Smooth muscle cell (in vitro differentiated cells): ENCODE data around the gene ABHD16A. TPM values are rescaled to one million over a fixed set of nuclear protein-coding genes. Genes with fewer than 3 reads are reported as not detected.

Experiments
- DNase-seq: peaks from one replicate; lab custom pipeline; 2025; ENCODE audit not compliant: unreplicated experiment; lab: John Stamatoyannopoulos, UW
- H2AFZ ChIP-seq: fragments of 200-600 bp; sonication (generic); 2 replicates; pipeline ENCODE4 v1.6.0; 2016; ENCODE audit warnings: antibody characterized with exemption, low read depth, mild to moderate bottlenecking
- H3F3A ChIP-seq: fragments of 200-600 bp; sonication (generic); 2 replicates; pipeline ENCODE4 v1.6.0; 2017; ENCODE audit warnings: antibody characterized with exemption, low read depth
- H3K27ac ChIP-seq: fragments of 200-600 bp; sonication (generic); 2 replicates; pipeline ENCODE4 v1.5.1; 2016; ENCODE audit warnings: low read depth, mild to moderate bottlenecking
- H3K27me3 ChIP-seq: fragments of 200-600 bp; sonication (generic); 2 replicates; pipeline ENCODE4 v1.6.1; 2016; ENCODE audit warnings: low read depth, mild to moderate bottlenecking
- H3K36me3 ChIP-seq: fragments of 200-600 bp; sonication (generic); 2 replicates; pipeline ENCODE4 v1.5.1; 2016; ENCODE audit warnings: low read depth
- H3K4me1 ChIP-seq: fragments of 200-600 bp; sonication (generic); 2 replicates; pipeline ENCODE4 v1.5.1; 2016; ENCODE audit warnings: low read depth
- H3K4me2 ChIP-seq: fragments of 200-600 bp; sonication (generic); 2 replicates; pipeline ENCODE4 v1.6.0; 2016; ENCODE audit warnings: mild to moderate bottlenecking
- H3K4me3 ChIP-seq: fragments of 200-600 bp; sonication (generic); 2 replicates; pipeline ENCODE4 v1.5.1; 2016; ENCODE audit warnings: mild to moderate bottlenecking
- H3K79me2 ChIP-seq: fragments of 200-600 bp; sonication (generic); 2 replicates; pipeline ENCODE4 v1.6.0; 2016; ENCODE audit warnings: low read depth, mild to moderate bottlenecking
- H3K9ac ChIP-seq: fragments of 200-600 bp; sonication (generic); 2 replicates; pipeline ENCODE4 v1.6.0; 2016; ENCODE audit warnings: low read depth
- H3K9me3 ChIP-seq: fragments of 200-600 bp; sonication (generic); replicated peaks from 2 replicates; pipeline ENCODE4 v1.5.1; 2016; ENCODE audit warnings: low read depth
- H4K20me1 ChIP-seq: fragments of 200-600 bp; sonication (generic); 2 replicates; pipeline ENCODE4 v1.6.0; 2016; ENCODE audit warnings: low read depth
- WGBS: methylation state at CpG from one replicate; pipeline ENCODE4 v1.1.7; 2016; ENCODE audit warnings: low lambda C conversion rate; 5-methylcytosine and 5-hydroxymethylcytosine counted together
- polyA plus RNA-seq: library from polyadenylated mRNA; unstranded; fragments of >200 nt; fragmentation: Nextera tagmentation; extraction: Ambion mirVana; gene quantifications from 2 replicates; pipeline ENCODE4 v1.2.1, GENCODE V29; 2016
- total RNA-seq: library from RNA; depleted of rRNA; stranded (reverse); fragments of >200 nt; gene quantifications from 2 replicates; pipeline ENCODE4 v1.2.3, GENCODE V29; 2014
- TF ChIP-seq, protein P1 (sequence below): fragments of 200-600 bp; sonication (generic); IDR thresholded peaks from 2 replicates; pipeline ENCODE4 v1.5.1; 2017; ENCODE audit warnings: borderline replicate concordance, mild to moderate bottlenecking, antibody characterized with exemption; ENCODE audit not compliant: insufficient read depth, poor library complexity, severe bottlenecking

The ABHD16A gene
- total and polyA plus RNA-seq, 2 experiments from 2014 or later: 24.9 to 39.9 TPM

DNA sequence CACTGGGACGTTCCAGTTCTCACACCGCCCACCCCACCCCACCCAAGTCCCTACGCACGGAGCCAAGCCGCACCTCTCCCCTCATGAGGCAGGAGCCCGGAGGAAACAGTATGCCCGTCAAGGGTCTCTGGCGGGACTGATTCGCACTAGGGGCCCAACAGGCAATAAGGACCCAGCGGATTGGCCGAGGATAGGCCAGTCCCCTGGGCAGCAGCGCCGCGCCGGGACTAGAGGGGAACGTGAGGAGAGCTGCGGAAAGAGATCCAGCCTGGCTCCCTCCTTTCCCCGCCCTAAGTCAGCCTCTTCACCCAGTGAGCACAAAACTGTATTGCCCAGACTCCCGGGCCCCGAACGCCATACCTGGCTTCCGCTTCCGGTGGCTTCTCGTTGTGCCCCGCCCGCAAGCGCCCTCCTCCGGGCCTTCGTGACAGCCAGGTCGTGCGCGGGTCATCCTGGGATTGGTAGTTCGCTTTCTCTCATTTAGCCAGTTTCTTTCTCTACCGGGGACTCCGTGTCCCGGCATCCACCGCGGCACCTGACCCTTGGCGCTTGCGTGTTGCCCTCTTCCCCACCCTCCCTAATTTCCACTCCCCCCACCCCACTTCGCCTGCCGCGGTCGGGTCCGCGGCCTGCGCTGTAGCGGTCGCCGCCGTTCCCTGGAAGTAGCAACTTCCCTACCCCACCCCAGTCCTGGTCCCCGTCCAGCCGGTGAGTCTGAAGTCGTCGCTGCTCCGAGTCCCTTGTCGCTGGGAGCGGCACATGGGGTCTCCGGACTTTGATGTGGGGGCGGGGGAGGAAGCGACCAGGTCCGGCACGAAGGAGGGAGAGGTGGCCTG, 37.4 kb downstream of the ABHD16A start, which contains the start of gene CSNK2B:
TSS of gene CSNK2B (plus strand) at position 580 of the 836 bp plus-strand sequence. CDS start 752 bp downstream, outside the sequence.
- Histone ChIP-seq H3K27me3 (no peaks in the 10 kb centered on the region), H2AFZ (peak within 1 kb of the TSS; percentile 57), H3K79me2 (peaks cover 40% of the 10 kb centered on the region), H3K36me3 (no peaks in the 10 kb centered on the region), H4K20me1 (peaks cover 3% of the 10 kb centered on the region), H3K4me3 (peak within 1 kb of the TSS; percentile 99), H3K9ac (peak within 1 kb of the TSS; percentile 96), H3K9me3 (no peaks in the 10 kb centered on the region), H3K4me2 (peak within 1 kb of the TSS; percentile 93), H3K4me1 (peaks cover 17% of the 10 kb centered on the region), H3F3A (peaks cover 12% of the 10 kb centered on the region), H3K27ac (peak within 1 kb of the TSS; percentile 89)
- WGBS: under 1% methylated on average over 48 of the region's 63 CpGs
- TF ChIP-seq, protein P1, sequence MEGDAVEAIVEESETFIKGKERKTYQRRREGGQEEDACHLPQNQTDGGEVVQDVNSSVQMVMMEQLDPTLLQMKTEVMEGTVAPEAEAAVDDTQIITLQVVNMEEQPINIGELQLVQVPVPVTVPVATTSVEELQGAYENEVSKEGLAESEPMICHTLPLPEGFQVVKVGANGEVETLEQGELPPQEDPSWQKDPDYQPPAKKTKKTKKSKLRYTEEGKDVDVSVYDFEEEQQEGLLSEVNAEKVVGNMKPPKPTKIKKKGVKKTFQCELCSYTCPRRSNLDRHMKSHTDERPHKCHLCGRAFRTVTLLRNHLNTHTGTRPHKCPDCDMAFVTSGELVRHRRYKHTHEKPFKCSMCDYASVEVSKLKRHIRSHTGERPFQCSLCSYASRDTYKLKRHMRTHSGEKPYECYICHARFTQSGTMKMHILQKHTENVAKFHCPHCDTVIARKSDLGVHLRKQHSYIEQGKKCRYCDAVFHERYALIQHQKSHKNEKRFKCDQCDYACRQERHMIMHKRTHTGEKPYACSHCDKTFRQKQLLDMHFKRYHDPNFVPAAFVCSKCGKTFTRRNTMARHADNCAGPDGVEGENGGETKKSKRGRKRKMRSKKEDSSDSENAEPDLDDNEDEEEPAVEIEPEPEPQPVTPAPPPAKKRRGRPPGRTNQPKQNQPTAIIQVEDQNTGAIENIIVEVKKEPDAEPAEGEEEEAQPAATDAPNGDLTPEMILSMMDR: no peak
- DNase-seq: peak; percentile 88

DNA sequence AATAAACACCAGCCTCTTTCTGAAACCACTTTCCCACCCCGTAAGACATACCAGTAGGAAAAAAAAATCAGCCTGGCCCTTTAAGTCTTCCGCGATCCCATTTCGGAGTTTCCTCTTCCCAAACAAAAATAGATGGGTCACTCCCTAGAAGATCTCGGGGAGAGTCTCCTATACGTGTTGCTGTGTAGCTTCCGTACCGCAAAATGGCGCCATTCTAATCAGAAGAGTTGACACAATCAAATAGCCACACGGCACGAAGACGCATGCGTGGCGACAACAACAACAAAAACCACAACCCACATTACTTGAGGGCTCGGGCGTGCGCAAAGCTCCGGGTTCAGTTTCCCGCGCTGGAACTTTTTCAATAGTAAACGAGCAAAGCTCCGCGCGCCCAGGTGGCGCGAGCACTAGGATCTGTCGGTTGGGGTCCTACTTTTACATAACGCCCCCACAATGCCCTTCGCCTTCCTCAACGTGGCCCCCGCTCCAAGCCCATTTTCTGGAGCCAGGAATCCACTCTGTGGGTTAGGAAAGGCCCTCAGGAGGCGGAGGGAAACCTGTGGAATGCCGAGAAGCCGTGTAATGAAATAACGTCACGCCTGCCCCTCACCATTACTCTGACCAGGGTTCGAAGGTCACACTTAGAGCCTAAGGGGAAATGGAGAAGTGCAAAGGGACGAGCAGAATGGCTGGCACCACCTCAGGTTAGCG, 38.2 kb downstream of the ABHD16A start, which contains the start of gene GPANK1:
TSS of gene GPANK1 (minus strand) at position 208 of the 711 bp plus-strand sequence. CDS start 519 bp downstream, outside the sequence.
- H3K36me3 ChIP-seq: no peaks in the 10 kb centered on the region

DNA sequence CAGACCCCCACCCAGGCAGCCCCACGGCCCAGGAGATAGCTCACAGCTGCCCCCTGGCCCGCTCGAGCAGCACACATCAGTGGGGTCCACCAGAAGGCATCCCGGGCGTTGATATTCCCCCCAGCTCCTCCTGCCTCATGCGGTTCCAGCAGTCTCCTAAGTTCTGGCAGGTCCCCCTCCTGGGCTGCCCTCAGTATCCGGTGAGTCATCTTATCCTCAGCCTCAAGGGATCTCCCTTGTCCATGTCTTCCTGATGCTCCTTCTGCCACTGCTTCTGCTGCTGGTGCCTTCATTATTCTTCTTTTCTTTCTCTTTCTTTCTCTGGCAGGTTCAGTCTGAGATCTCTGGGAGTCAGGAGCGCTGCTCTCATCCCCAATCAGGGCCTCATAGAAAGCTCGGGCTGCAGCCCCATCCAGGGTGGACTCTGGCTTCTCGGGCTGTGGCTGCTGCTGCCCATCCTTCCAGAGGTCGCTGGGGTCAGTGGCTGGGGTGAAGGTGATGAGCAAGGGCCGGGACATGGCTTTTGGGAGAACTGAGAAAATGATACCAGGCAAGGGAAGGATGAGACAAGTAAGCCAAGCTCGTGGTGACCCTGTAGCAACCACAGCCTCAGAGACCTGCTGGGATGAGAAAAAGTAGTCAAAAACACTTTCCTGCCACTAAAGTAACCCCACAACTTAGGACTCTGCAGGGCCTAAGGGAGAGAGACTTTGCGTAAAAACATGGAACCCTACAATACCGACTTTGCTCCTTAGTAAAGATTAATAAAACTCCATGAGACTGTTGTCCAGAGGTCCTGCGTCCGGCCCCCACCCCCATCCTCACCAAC, 38.9 kb downstream of the ABHD16A start:
- 39% methylated on average over 17 of the region's 17 CpGs for WGBS
- Histone ChIP-seq H3K4me2 (peak overlapping the region; percentile 93), H3K9ac (peak overlapping the region; percentile 84), H3K4me3 (peak overlapping the region; percentile 99), H3K9me3 (no peaks in the 10 kb centered on the region), H2AFZ (no peak overlapping the region), H3K79me2 (peaks cover 49% of the 10 kb centered on the region), H3K27ac (peak overlapping the region; percentile 89), H3K4me1 (peaks cover 24% of the 10 kb centered on the region), H4K20me1 (peaks cover 7% of the 10 kb centered on the region), H3K27me3 (no peaks in the 10 kb centered on the region), H3F3A (peaks cover 12% of the 10 kb centered on the region), H3K36me3 (no peaks in the 10 kb centered on the region)
- DNase-seq: no peak
- TF ChIP-seq, protein P1: no peak

More for the DNA sequence above, 38.2 kb downstream of the ABHD16A start, which contains the start of gene GPANK1:
- Histone ChIP-seq H4K20me1 (peaks cover 3% of the 10 kb centered on the region), H3F3A (peaks cover 12% of the 10 kb centered on the region), H3K9ac (peak within 1 kb of the TSS; percentile 96), H3K4me2 (peak within 1 kb of the TSS; percentile 93), H3K27me3 (no peaks in the 10 kb centered on the region), H2AFZ (peak within 1 kb of the TSS; percentile 57), H3K4me3 (peak within 1 kb of the TSS; percentile 99), H3K79me2 (peaks cover 44% of the 10 kb centered on the region), H3K27ac (peak within 1 kb of the TSS; percentile 89), H3K9me3 (no peaks in the 10 kb centered on the region), H3K4me1 (peaks cover 17% of the 10 kb centered on the region)
- WGBS: under 1% methylated on average over 39 of the region's 39 CpGs
- peak; percentile 50 for DNase-seq
- TF ChIP-seq, protein P1: no peak
